ENCODE data around the gene PEX6. TPM values are rescaled to one million over a fixed set of nuclear protein-coding genes. Genes with fewer than 3 reads are reported as not detected.

The PEX6 gene
- 10 to 100 TPM; 23.7 to 39.9 (median 28.4) TPM for total RNA-seq

- WGBS, 2 donors: 0% methylated on average over 21 to 22 of the region's 59 CpGs
- Histone ChIP-seq H3K4me1 (peaks cover 18 to 26% of the 10 kb centered on the region in 2 donors), H3K27ac (peak within 1 kb of the TSS; percentile 71 to 79 (median 74)), H3K27me3 (no peaks in the 10 kb centered on the region), H3K9me3 (no peaks in the 10 kb centered on the region), H3K36me3 (no peaks in the 10 kb centered on the region), H3K4me3 (replicated peaks in 1 of 3) (peak within 1 kb of the TSS; percentile 7 to 94 (median 83))
- DNase-seq: peak; percentile 83 to 95
- TF ChIP-seq CTCF (IDR thresholded peaks at IDR 0.05): no peak
- peak; percentile 37 to 77 for TF ChIP-seq POLR2A (IDR thresholded peaks at IDR 0.05)
- intact Hi-C loops (cut with DNase I): loop anchor here (5.0 kb wide), 1 partner anchor 38 kb away; no protein-coding TSS in a partner anchor
Observed at GRCh38 chr6:42978839-42979522, at the start of gene PEX6. TSS of gene PEX6 (minus strand) at chr6:42979181. CDS start at chr6:42979150, 31 bp downstream.

- H3K27ac ChIP-seq: no peak overlapping the region
- H3K36me3 ChIP-seq: peaks cover 51 to 63% of the 10 kb centered on the region in 2 donors
- H3K4me1 ChIP-seq: peaks cover 7 to 13% of the 10 kb centered on the region in 2 donors
- no peaks in the 10 kb centered on the region for H3K27me3 ChIP-seq
- H3K4me3 ChIP-seq (replicated peaks in 1 of 3): no peak overlapping the region
- no peak for DNase-seq
- no peaks in the 10 kb centered on the region for H3K9me3 ChIP-seq
- no peak for TF ChIP-seq CTCF (IDR thresholded peaks at IDR 0.05)
- TF ChIP-seq POLR2A (IDR thresholded peaks at IDR 0.05): no peak
- intact Hi-C loops (cut with DNase I): no loop called here
- 94 to 95% methylated on average over 5 of the region's 5 CpGs for WGBS, 2 donors
Observed at GRCh38 chr6:43026365-43026764, 47.4 kb upstream of the PEX6 start.

GRCh38 chr6:43024436-43024835 lies 45.5 kb upstream of the PEX6 start:
- H3K4me3 ChIP-seq (replicated peaks in 1 of 3): no peak overlapping the region
- no peak overlapping the region for H3K27ac ChIP-seq
- no peaks in the 10 kb centered on the region for H3K9me3 ChIP-seq
- TF ChIP-seq CTCF (IDR thresholded peaks at IDR 0.05) (no peak), POLR2A (IDR thresholded peaks at IDR 0.05) (no peak)
- peaks cover 39 to 47% of the 10 kb centered on the region in 2 donors for H3K36me3 ChIP-seq
- peaks cover 15 to 21% of the 10 kb centered on the region in 2 donors for H3K4me1 ChIP-seq
- WGBS, 2 donors: 83 to 91% methylated on average over 2 of the region's 2 CpGs
- intact Hi-C loops (cut with DNase I): no loop called here
- no peak for DNase-seq
- no peaks in the 10 kb centered on the region for H3K27me3 ChIP-seq

- intact Hi-C loops (cut with DNase I): no loop called here
- Histone ChIP-seq H3K27ac (peak within 1 kb of the TSS; percentile 71 to 91 (median 72)), H3K27me3 (no peaks in the 10 kb centered on the region), H3K4me1 (peaks cover 19 to 29% of the 10 kb centered on the region in 2 donors), H3K4me3 (replicated peaks in 1 of 3) (peak within 1 kb of the TSS; percentile 78 to 96 (median 83)), H3K9me3 (no peaks in the 10 kb centered on the region), H3K36me3 (peaks cover 20 to 24% of the 10 kb centered on the region in 2 donors)
- 1 to 2% methylated on average over 10 to 15 of the region's 56 CpGs for WGBS, 2 donors
- TF ChIP-seq CTCF (IDR thresholded peaks at IDR 0.05) (no peak), POLR2A (IDR thresholded peaks at IDR 0.05) (peak in 1 of 2 donors; percentile 73)
- DNase-seq: peak; percentile 75 to 78
Observed at GRCh38 chr6:43021270-43022047, 42.5 kb upstream of the PEX6 start, which contains the start of gene RRP36. TSS of gene RRP36 (plus strand) at chr6:43021623. CDS start at chr6:43021655, 32 bp downstream.
